Activated B cell treated with CpG ODN at 0.5 μM for 24 hours (primary cell): ENCODE data around the gene LAPTM5. TPM values are rescaled to one million over a fixed set of nuclear protein-coding genes. Genes with fewer than 3 reads are reported as not detected.

Experiments
- ATAC-seq: fragments of 200-7000 bp; cut with Tn5 transposase; one replicate; pipeline ENCODE4 v1.10.0; 2021; ENCODE audit warnings: low read depth, mild to moderate bottlenecking, moderate library complexity
- CTCF ChIA-PET: fragments of 350-600 bp; sonication (Branson Sonifier 250); formaldehyde crosslinking; loops from one replicate; lab custom pipeline; 2021; ENCODE audit warnings: antibody characterized with exemption; lab: Charles Lee
- POLR2A ChIA-PET: fragments of 350-600 bp; sonication (Branson Sonifier 250); formaldehyde crosslinking; loops from one replicate; lab custom pipeline; 2021; ENCODE audit warnings: antibody characterized with exemption; lab: Charles Lee
- DNase-seq: peaks from one replicate; pipeline ENCODE4 v3.0.0; 2022
- H3K27ac Mint-ChIP-seq: one replicate; pipeline ENCODE4 v1.8.0; 2020; ENCODE audit warnings: mixed read lengths
- H3K27me3 Mint-ChIP-seq: one replicate; pipeline ENCODE4 v1.8.0; 2021; ENCODE audit warnings: mixed read lengths
- H3K36me3 Mint-ChIP-seq: one replicate; pipeline ENCODE4 v1.8.0; 2021; ENCODE audit warnings: low read depth, mixed read lengths
- H3K4me1 Mint-ChIP-seq: one replicate; pipeline ENCODE4 v1.8.0; 2021; ENCODE audit warnings: mixed read lengths
- H3K4me3 Mint-ChIP-seq: one replicate; pipeline ENCODE4 v1.8.0; 2020; ENCODE audit warnings: mild to moderate bottlenecking, mixed read lengths
- H3K9me3 Mint-ChIP-seq: one replicate; pipeline ENCODE4 v1.8.0; 2020; ENCODE audit warnings: mixed read lengths
- intact Hi-C: fragments of 100-400 bp; cut with micrococcal nuclease; formaldehyde crosslinking; loops from one replicate; pipeline ENCODE4 v1.15.1; 2024
- total RNA-seq: library from RNA; stranded (reverse); gene quantifications from 2 replicates; pipeline ENCODE4 v1.2.3, GENCODE V29; 2022
- TF ChIP-seq, protein P1 (sequence below): fragments of 200-600 bp; IDR thresholded peaks from one replicate; pipeline ENCODE4 v1.8.0; 2022; ENCODE audit warnings: antibody characterized with exemption, mild to moderate bottlenecking

LAPTM5 gene
- total RNA-seq, 1 donor from 2014 or later = 766 TPM

DNA sequence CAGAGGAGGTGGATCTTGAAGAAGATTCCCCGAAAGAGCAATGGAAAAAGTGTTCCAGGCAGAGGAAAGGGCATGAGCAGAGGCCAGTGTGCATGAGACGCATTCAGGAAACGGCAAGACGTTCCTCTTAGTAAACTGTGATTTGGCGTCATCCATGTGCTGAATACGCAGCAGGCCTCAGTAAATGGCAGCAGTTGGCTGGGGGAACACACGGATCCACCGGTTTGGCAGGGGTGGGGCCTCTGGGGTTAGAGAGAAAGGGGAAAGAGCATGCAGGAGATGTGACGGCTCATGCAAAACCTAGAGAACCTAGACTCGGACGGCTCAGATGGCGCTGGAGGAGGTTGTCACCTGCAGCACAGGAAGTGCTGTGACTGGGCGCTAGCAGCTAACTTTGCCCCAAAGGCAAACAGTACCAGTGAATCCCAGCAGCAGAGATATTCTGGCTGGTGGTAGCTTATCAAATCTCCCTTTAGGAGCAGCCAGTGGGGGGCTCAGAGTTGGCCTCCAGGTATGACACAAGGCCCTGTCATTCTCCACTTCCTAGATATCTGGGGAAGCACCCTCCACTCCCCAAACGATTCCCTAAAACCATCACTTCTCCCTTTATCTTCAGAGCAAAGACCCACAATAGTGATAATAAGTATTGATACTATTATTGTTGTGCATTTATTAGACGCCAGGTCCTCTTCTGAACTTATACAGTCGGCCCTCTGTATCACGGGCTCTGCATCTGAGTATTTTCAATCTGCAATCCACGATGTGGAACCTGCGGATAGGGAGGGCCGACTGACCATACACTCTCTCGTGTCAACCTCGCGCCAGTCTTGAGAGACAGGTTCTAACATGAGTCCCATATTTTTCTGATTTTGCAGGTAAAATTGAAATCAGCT, 7.6 kb downstream of the LAPTM5 start:
- TF ChIP-seq, protein P1, sequence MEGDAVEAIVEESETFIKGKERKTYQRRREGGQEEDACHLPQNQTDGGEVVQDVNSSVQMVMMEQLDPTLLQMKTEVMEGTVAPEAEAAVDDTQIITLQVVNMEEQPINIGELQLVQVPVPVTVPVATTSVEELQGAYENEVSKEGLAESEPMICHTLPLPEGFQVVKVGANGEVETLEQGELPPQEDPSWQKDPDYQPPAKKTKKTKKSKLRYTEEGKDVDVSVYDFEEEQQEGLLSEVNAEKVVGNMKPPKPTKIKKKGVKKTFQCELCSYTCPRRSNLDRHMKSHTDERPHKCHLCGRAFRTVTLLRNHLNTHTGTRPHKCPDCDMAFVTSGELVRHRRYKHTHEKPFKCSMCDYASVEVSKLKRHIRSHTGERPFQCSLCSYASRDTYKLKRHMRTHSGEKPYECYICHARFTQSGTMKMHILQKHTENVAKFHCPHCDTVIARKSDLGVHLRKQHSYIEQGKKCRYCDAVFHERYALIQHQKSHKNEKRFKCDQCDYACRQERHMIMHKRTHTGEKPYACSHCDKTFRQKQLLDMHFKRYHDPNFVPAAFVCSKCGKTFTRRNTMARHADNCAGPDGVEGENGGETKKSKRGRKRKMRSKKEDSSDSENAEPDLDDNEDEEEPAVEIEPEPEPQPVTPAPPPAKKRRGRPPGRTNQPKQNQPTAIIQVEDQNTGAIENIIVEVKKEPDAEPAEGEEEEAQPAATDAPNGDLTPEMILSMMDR = no peak
- Mint-ChIP-seq H3K9me3 (no peaks in the 10 kb centered on the region), H3K4me1 (peaks cover 95% of the 10 kb centered on the region), H3K4me3 (peak overlapping the region; percentile 79), H3K36me3 (peaks cover 85% of the 10 kb centered on the region), H3K27me3 (no peaks in the 10 kb centered on the region), H3K27ac (peak overlapping the region; percentile 96)
- CTCF ChIA-PET = interaction anchor here (0.9 to 3.4 kb wide), 11 partner anchors 8 to 41 kb away, joined by 3 to 24 read pairs (median 4); no protein-coding TSS in a partner anchor
- ATAC-seq = peak; percentile 33
- POLR2A ChIA-PET = interaction anchor here (1.0 to 25.3 kb wide), 11 partner anchors 4 to 57 kb away, joined by 3 to 662 read pairs (median 13); partner anchors contain the start of genes LAPTM5 and MATN1
- DNase-seq = peak; percentile 59
- intact Hi-C loops = loop anchor here (1.0 kb wide), 1 partner anchor 18 kb away; no protein-coding TSS in a partner anchor

DNA sequence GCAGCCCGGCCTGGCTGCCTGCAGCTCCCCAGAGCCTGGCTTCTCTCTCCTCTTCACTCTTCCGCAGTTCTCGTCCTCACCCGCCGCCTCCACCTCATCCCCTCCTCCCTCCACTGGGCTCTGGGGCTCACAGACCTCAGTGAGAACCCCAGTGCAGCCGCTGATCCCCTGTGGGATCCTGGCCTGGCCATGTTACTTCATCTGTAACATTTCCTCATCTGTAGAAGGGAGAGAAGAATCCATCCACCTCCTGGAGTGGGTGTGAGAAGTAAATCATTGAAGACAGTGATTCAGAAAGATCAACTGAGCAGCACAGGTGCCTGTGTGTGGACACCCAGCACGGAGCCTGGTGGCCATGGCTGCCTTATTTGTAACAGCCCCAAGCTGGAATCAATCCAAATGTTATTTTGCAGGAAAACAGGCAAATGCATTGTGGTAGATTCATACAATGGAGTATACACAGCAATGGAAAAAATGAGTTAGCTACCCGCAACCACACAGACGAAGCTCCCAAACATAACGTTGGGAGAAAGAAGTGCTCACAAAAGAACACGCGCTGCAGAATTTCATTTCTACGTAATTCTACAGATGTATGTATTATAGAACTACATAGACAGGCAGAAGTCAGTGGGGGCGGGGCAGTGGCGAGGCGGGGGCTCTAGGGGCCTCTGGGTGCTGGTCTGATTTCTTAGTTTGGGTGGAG, 8.7 kb downstream of the LAPTM5 start:
- no peak for DNase-seq
- Mint-ChIP-seq H3K9me3 (no peaks in the 10 kb centered on the region), H3K27ac (peak overlapping the region; percentile 96), H3K27me3 (no peaks in the 10 kb centered on the region), H3K4me1 (peaks cover 99% of the 10 kb centered on the region), H3K4me3 (peak overlapping the region; percentile 79), H3K36me3 (peaks cover 85% of the 10 kb centered on the region)
- ChIA-PET CTCF (interaction anchor here (1.3 to 2.9 kb wide), 3 partner anchors 9 to 42 kb away, joined by 4 to 10 read pairs (median 4); no protein-coding TSS in a partner anchor), POLR2A (interaction anchor here (0.6 to 25.3 kb wide), 9 partner anchors 2 to 405 kb away, joined by 3 to 662 read pairs (median 53); partner anchors contain the start of genes LAPTM5 and MATN1)
- intact Hi-C loops = no loop called here
- ATAC-seq = no peak
- TF ChIP-seq, protein P1 = no peak

DNA sequence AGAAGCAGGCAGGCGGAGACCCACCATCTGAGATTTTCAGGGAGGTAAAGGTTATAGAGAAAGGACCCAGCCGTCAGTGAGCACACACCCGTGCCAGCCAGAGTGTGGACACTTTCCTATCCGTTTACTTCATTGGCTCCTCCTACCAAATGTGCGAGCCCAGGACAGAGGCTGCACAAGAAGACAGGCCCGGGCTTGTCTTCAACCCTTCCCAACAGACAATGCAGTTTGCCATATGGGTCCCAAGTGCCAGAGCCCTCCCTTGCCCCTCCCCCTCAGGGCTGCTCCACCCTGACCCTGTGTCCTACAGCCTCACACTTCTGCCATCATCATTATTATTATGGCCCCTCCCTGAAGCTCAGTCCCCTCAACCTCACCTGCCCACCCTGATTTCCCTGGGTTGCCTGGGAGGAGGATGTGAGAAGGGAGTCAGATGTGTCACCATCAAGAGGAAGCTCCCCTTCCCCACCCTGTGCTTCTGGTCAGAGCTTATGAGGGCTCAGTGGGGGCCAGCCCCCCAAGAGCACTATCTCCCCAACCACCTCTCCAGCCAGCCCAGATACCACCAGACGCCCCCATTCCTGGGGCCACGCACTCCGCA, 9.4 kb downstream of the LAPTM5 start:
- Mint-ChIP-seq H3K27me3 (no peaks in the 10 kb centered on the region), H3K9me3 (no peaks in the 10 kb centered on the region), H3K36me3 (peaks cover 85% of the 10 kb centered on the region), H3K4me1 (peaks cover 99% of the 10 kb centered on the region), H3K4me3 (peak overlapping the region; percentile 79), H3K27ac (peak overlapping the region; percentile 96)
- intact Hi-C loops = no loop called here
- ChIA-PET CTCF (interaction anchor here (2.9 kb wide), 1 partner anchor 16 kb away, joined by 10 read pairs; no protein-coding TSS in a partner anchor), POLR2A (interaction anchor here (0.6 to 25.3 kb wide), 11 partner anchors 2 to 406 kb away, joined by 3 to 662 read pairs (median 13); partner anchors contain the start of genes LAPTM5 and MATN1)
- TF ChIP-seq, protein P1 = no peak
- ATAC-seq (no peak), DNase-seq (no peak)

DNA sequence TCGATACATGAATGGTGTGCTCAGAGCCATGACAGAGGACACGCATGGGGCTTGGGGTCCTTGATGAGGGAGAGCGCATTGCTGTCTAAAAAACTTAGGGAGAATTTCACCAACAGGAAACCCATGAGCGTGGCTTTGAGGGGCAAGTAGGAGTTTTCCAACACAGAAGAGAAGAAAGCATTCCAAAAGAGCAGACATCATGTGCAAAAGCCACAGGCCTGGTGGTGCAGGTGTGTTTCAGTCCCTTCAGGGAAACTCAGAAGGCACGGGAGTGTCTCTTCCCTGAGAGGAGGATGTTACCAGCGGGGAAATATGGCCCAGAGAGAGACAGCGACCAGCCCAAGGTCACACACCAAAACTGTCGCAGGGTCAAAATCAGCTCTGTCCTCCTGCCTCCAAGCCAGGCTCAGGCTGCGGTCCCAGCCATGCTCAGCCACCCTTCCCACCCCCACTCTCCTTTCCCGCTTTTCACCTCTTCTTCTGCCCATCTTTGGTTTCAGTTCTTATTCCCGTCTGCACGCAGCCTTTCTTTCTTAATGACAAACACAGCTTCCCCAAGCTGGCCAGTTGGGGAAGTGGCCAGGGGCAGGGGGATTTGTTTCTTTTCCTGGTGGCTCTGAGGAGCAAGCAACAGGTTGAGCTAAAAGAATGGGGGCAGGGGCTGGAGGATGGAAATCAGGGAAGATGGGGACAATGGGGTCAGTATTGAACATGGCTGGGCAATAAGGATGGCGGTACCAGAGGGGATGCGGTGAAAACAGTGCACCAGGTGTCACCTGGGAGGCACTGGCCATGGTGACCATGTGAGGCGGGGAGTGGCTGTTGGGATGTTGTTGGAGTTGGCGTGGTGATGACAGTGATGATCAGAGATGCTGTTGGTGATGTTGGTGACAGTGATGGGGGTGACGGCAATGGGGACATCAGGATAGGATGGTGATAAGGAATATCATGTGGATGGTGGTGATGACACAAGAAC, 10.3 kb downstream of the LAPTM5 start:
- Mint-ChIP-seq H3K9me3 (no peaks in the 10 kb centered on the region), H3K27me3 (no peaks in the 10 kb centered on the region), H3K36me3 (peaks cover 89% of the 10 kb centered on the region), H3K27ac (peak overlapping the region; percentile 96), H3K4me3 (peak overlapping the region; percentile 77), H3K4me1 (peaks cover 100% of the 10 kb centered on the region)
- ATAC-seq = no peak
- ChIA-PET POLR2A (interaction anchor here (0.8 to 25.3 kb wide), 6 partner anchors 9 to 43 kb away, joined by 3 to 662 read pairs (median 8); partner anchors contain the start of genes LAPTM5 and MATN1), CTCF (interaction anchor here (5.8 kb wide), 1 partner anchor 32 kb away, joined by 46 read pairs; no protein-coding TSS in a partner anchor)
- TF ChIP-seq, protein P1 = no peak
- intact Hi-C loops = no loop called here
- no peak for DNase-seq
